SK-N-SH treated with all-trans-retinoic acid at 6 μM for 48 hours (cell line): ENCODE results near the gene KIRREL3.

ENCODE experiments used
- ATAC-seq: fragments of 200-7000 bp; cut with Tn5 transposase; 3 replicates; pipeline ENCODE4 v1.9.1; 2020; ENCODE audit warnings: mild to moderate bottlenecking, moderate library complexity
- ARNTL ChIP-seq: fragments of 450-650 bp; formaldehyde crosslinking; IDR thresholded peaks from 2 replicates; pipeline ENCODE4 v1.5.0; 2020; ENCODE audit warnings: low read depth, mild to moderate bottlenecking, moderate library complexity, borderline replicate concordance
- BACH2 ChIP-seq: fragments of 250-450 bp; sonication (Bioruptor Pico); IDR thresholded peaks from 2 replicates; pipeline ENCODE4 v1.9.0; 2021; ENCODE audit warnings: mild to moderate bottlenecking, borderline replicate concordance
- CSDC2 ChIP-seq: fragments of 250-450 bp; sonication (Bioruptor Pico); IDR thresholded peaks from 2 replicates; pipeline ENCODE4 v1.5.0; 2020; ENCODE audit warnings: mild to moderate bottlenecking, moderate library complexity
- ESRRG ChIP-seq: fragments of 250-450 bp; sonication (Bioruptor Pico); IDR thresholded peaks from 2 replicates; pipeline ENCODE4 v1.6.1; 2021; ENCODE audit warnings: mild to moderate bottlenecking
- ISL1 ChIP-seq: fragments of 250-450 bp; sonication (Bioruptor Pico); IDR thresholded peaks from 2 replicates; pipeline ENCODE4 v2.1.2; 2022; ENCODE audit warnings: mild to moderate bottlenecking, moderate library complexity
- OSR1 ChIP-seq: fragments of 250-450 bp; sonication (Bioruptor Pico); IDR thresholded peaks from 2 replicates; pipeline ENCODE4 v1.8.0; 2022; ENCODE audit warnings: moderate library complexity, mild to moderate bottlenecking, inconsistent platforms
- PPARA ChIP-seq: fragments of 250-450 bp; sonication (Bioruptor Pico); IDR thresholded peaks from 2 replicates; pipeline ENCODE4 v1.5.0; 2020; ENCODE audit warnings: mild to moderate bottlenecking, borderline replicate concordance
- RARB ChIP-seq: fragments of 250-450 bp; sonication (Bioruptor Pico); IDR thresholded peaks from 2 replicates; pipeline ENCODE4 v1.8.0; 2021; ENCODE audit warnings: mild to moderate bottlenecking, moderate library complexity
- SNAI2 ChIP-seq: fragments of 250-450 bp; sonication (Bioruptor Pico); IDR thresholded peaks from 2 replicates; pipeline ENCODE4 v1.5.0; 2020; ENCODE audit warnings: mild to moderate bottlenecking, moderate library complexity
- TOX ChIP-seq: fragments of 250-450 bp; sonication (Bioruptor Pico); IDR thresholded peaks from 2 replicates; pipeline ENCODE4 v1.8.0; 2021; ENCODE audit warnings: mild to moderate bottlenecking, moderate library complexity, borderline replicate concordance
- ZC3H10 ChIP-seq: fragments of 250-450 bp; sonication (Bioruptor Pico); IDR thresholded peaks from 2 replicates; pipeline ENCODE4 v1.5.1; 2021; ENCODE audit warnings: mild to moderate bottlenecking, moderate library complexity
- ZFP3 ChIP-seq: fragments of 250-450 bp; sonication (Bioruptor Pico); IDR thresholded peaks from 2 replicates; pipeline ENCODE4 v1.5.0; 2020; ENCODE audit warnings: mild to moderate bottlenecking, moderate library complexity
- ZFP30 ChIP-seq: fragments of 450-650 bp; formaldehyde crosslinking; IDR thresholded peaks from 2 replicates; pipeline ENCODE4 v1.5.0; 2022; ENCODE audit warnings: mild to moderate bottlenecking, moderate library complexity
- ZNF565 ChIP-seq: fragments of 450-650 bp; formaldehyde crosslinking; conservative IDR thresholded peaks from 2 replicates; pipeline ENCODE4 v1.5.0; 2020; ENCODE audit warnings: low read depth, mild to moderate bottlenecking, moderate library complexity
- ZNF70 ChIP-seq: fragments of 450-650 bp; formaldehyde crosslinking; IDR thresholded peaks from 2 replicates; pipeline ENCODE4 v1.5.0; 2020; ENCODE audit warnings: mild to moderate bottlenecking, moderate library complexity
- TF ChIP-seq, protein P1 (sequence below): fragments of 250-450 bp; sonication (Bioruptor Pico); IDR thresholded peaks from 2 replicates; pipeline ENCODE4 v1.5.1; 2020; ENCODE audit warnings: low read depth, mild to moderate bottlenecking, moderate library complexity
- TF ChIP-seq, protein P2 (sequence below): fragments of 250-450 bp; sonication (Bioruptor Pico); IDR thresholded peaks from 2 replicates; pipeline ENCODE4 v1.5.0; 2020; ENCODE audit warnings: mild to moderate bottlenecking, moderate library complexity
- TF ChIP-seq, protein P3 (sequence below): fragments of 250-450 bp; sonication (Bioruptor Pico); IDR thresholded peaks from 2 replicates; pipeline ENCODE4 v1.5.1; 2021; ENCODE audit warnings: mild to moderate bottlenecking, moderate library complexity
- TF ChIP-seq, protein P4 (sequence below): fragments of 250-450 bp; sonication (Bioruptor Pico); IDR thresholded peaks from 2 replicates; pipeline ENCODE4 v1.8.0; 2020; ENCODE audit warnings: mild to moderate bottlenecking, moderate library complexity, borderline replicate concordance

Gene KIRREL3

DNA sequence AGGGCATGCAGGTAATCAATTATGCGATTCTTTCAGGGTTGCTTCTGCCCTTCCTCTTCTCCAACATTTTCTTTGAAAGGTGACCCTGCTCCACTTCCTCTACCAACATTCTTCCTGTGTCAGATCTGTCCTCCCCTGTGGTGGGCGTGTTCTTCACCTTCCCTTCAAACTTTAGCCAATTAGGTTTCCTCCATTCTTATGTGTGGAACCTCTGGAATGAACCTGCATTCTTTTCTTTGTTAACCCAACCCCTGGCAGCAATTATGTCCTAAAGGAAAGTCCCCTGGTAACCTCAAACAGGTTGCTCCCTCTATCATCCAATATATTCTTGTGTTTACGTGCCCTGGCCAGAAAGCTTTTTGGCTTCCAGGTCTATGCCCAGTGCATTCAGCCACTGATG is 22.4 kb downstream of the KIRREL3 start:
- TF ChIP-seq ARNTL (CRISPR knock-in tag), result no peak
- TF ChIP-seq CSDC2 (CRISPR knock-in tag), result no peak
- no peak for TF ChIP-seq ISL1 (CRISPR knock-in tag)
- TF ChIP-seq BACH2, result no peak
- TF ChIP-seq ZC3H10 (CRISPR knock-in tag), result no peak
- no peak for TF ChIP-seq RARB (CRISPR knock-in tag)
- TF ChIP-seq, protein P1, sequence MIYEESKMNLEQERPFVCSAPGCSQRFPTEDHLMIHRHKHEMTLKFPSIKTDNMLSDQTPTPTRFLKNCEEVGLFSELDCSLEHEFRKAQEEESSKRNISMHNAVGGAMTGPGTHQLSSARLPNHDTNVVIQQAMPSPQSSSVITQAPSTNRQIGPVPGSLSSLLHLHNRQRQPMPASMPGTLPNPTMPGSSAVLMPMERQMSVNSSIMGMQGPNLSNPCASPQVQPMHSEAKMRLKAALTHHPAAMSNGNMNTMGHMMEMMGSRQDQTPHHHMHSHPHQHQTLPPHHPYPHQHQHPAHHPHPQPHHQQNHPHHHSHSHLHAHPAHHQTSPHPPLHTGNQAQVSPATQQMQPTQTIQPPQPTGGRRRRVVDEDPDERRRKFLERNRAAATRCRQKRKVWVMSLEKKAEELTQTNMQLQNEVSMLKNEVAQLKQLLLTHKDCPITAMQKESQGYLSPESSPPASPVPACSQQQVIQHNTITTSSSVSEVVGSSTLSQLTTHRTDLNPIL (CRISPR knock-in tag), result no peak
- ATAC-seq, result no peak

DNA sequence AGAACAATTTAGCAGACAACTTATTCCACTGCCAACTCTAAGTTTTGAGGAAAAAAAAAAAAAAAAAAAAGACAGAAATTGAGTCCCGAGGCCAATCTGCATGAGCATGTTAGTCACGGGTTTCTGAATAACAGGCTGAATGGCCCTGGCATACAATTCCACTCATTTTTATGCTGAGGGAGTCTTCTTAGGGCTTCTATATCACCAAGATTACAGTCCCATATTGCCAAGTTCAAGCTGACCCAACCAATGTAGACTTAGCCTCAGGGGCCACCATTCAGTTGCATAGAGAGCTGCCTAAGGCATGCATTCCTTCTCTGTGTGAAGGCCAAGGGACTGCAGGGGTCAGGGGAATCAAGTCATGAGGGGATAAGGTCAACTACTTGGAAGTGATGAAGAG is 27.5 kb downstream of the KIRREL3 start:
- no peak for ATAC-seq
- TF ChIP-seq SNAI2 (CRISPR knock-in tag), result no peak
- TF ChIP-seq ISL1 (CRISPR knock-in tag), result no peak
- TF ChIP-seq, protein P2, sequence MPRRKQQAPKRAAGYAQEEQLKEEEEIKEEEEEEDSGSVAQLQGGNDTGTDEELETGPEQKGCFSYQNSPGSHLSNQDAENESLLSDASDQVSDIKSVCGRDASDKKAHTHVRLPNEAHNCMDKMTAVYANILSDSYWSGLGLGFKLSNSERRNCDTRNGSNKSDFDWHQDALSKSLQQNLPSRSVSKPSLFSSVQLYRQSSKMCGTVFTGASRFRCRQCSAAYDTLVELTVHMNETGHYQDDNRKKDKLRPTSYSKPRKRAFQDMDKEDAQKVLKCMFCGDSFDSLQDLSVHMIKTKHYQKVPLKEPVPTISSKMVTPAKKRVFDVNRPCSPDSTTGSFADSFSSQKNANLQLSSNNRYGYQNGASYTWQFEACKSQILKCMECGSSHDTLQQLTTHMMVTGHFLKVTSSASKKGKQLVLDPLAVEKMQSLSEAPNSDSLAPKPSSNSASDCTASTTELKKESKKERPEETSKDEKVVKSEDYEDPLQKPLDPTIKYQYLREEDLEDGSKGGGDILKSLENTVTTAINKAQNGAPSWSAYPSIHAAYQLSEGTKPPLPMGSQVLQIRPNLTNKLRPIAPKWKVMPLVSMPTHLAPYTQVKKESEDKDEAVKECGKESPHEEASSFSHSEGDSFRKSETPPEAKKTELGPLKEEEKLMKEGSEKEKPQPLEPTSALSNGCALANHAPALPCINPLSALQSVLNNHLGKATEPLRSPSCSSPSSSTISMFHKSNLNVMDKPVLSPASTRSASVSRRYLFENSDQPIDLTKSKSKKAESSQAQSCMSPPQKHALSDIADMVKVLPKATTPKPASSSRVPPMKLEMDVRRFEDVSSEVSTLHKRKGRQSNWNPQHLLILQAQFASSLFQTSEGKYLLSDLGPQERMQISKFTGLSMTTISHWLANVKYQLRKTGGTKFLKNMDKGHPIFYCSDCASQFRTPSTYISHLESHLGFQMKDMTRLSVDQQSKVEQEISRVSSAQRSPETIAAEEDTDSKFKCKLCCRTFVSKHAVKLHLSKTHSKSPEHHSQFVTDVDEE (CRISPR knock-in tag), result no peak
- TF ChIP-seq ZNF70, result no peak
- TF ChIP-seq ARNTL (CRISPR knock-in tag), result no peak
- TF ChIP-seq ESRRG, result no peak
- no peak for TF ChIP-seq ZFP30
- no peak for TF ChIP-seq PPARA (CRISPR knock-in tag)
- TF ChIP-seq ZC3H10 (CRISPR knock-in tag), result no peak
- TF ChIP-seq, protein P3, sequence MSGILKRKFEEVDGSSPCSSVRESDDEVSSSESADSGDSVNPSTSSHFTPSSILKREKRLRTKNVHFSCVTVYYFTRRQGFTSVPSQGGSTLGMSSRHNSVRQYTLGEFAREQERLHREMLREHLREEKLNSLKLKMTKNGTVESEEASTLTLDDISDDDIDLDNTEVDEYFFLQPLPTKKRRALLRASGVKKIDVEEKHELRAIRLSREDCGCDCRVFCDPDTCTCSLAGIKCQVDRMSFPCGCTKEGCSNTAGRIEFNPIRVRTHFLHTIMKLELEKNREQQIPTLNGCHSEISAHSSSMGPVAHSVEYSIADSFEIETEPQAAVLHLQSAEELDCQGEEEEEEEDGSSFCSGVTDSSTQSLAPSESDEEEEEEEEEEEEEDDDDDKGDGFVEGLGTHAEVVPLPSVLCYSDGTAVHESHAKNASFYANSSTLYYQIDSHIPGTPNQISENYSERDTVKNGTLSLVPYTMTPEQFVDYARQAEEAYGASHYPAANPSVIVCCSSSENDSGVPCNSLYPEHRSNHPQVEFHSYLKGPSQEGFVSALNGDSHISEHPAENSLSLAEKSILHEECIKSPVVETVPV, result no peak
- TF ChIP-seq RARB (CRISPR knock-in tag), result no peak
- TF ChIP-seq ZNF565, result no peak
- no peak for TF ChIP-seq ZFP3 (CRISPR knock-in tag)
- TF ChIP-seq, protein P4, sequence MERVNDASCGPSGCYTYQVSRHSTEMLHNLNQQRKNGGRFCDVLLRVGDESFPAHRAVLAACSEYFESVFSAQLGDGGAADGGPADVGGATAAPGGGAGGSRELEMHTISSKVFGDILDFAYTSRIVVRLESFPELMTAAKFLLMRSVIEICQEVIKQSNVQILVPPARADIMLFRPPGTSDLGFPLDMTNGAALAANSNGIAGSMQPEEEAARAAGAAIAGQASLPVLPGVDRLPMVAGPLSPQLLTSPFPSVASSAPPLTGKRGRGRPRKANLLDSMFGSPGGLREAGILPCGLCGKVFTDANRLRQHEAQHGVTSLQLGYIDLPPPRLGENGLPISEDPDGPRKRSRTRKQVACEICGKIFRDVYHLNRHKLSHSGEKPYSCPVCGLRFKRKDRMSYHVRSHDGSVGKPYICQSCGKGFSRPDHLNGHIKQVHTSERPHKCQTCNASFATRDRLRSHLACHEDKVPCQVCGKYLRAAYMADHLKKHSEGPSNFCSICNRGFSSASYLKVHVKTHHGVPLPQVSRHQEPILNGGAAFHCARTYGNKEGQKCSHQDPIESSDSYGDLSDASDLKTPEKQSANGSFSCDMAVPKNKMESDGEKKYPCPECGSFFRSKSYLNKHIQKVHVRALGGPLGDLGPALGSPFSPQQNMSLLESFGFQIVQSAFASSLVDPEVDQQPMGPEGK (CRISPR knock-in tag), result no peak
- TF ChIP-seq BACH2, result no peak
- TF ChIP-seq, protein P1 (CRISPR knock-in tag), result no peak

DNA sequence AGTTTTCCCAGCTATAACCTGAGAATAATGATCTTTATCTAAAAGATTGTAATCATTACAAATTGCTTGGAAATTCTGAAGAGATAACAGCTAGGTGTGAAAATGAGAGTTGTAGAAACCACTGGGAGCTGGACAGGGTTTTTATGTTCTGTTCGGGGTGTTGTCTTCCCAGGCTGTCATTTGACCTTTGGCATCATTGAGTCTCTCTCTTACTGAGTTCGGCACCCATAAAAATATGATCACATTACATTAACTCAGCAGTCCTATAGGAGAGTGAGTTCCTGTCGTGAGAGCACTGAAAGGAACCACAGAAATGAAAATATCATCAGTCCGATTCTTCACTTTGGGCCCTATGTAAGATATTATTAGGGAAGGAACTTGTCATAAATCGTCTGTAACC is 29.3 kb downstream of the KIRREL3 start:
- TF ChIP-seq CSDC2 (CRISPR knock-in tag), result no peak
- no peak for TF ChIP-seq ZFP3 (CRISPR knock-in tag)
- TF ChIP-seq, protein P4 (CRISPR knock-in tag), result no peak
- TF ChIP-seq, protein P2 (CRISPR knock-in tag), result no peak
- no peak for TF ChIP-seq PPARA (CRISPR knock-in tag)
- no peak for TF ChIP-seq OSR1 (CRISPR knock-in tag)
- TF ChIP-seq, protein P1 (CRISPR knock-in tag), result no peak
- no peak for TF ChIP-seq TOX (CRISPR knock-in tag)
- TF ChIP-seq ZNF565, result no peak
- TF ChIP-seq ESRRG, result no peak
- no peak for ATAC-seq
